ENCODE measurements around the gene CACNB2.

The CACNB2 gene

DNA sequence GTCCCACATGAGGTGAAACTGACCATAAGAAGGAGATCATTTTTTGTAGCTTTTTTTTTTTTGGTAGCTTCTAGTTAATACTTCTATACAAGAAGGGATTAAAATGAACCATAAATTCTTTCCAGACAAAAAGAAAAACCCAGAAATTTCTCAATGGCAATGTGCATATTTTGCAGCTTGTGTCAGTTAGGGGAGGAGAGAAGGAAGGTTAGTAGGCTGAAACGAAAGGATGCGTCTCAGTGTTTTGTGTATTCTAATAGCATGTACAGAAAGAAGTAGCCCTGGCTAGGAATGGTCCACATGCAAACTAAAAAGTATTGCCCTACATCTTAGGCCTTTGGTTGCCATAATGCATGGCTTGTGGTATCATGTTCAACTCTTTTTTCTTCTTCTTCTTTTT, 90.6 kb downstream of the CACNB2 start:
- no peak for DNase-seq (ENCODE audit: low read depth)

DNA sequence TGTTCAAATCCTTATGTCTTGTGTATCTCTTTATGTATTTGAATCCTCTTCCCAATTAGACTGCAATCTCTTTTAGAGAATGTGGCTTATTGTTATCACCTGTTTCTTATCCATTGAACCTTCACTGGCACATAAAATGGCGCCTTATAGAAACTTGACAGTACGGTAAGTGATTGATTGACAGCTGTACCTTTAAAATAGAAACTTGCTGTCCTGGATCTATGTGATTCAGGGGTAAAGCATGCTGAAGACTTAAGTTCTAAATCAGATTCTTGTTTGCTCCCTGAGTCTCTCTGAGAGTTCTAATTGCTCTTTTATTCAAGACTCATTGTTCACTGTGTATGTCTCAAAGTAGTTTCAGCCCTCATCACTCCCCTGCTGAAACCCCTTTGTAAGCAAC, 91.3 kb downstream of the CACNB2 start:
- no peak for DNase-seq (ENCODE audit: low read depth)

DNA sequence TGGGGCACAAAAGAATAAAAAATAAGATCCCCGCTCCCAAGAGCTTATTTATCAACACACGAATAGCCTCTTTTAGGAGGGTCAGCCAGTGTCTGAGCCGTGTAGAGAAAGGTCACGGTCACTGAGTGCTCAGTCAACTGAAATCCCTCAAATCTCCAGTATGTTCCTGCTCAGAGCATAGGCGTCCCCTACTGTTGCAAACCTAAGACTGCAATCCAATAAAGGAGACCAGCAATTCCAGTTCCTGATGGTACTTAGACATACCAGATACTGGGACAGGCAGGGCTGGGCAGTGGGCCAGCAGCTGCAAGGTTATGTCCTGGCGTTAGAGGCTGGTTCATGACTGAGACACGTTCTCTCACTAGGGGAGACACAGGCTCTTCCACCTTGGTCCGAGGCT, 93.6 kb downstream of the CACNB2 start:
- DNase-seq (ENCODE audit: low read depth): no peak

DNA sequence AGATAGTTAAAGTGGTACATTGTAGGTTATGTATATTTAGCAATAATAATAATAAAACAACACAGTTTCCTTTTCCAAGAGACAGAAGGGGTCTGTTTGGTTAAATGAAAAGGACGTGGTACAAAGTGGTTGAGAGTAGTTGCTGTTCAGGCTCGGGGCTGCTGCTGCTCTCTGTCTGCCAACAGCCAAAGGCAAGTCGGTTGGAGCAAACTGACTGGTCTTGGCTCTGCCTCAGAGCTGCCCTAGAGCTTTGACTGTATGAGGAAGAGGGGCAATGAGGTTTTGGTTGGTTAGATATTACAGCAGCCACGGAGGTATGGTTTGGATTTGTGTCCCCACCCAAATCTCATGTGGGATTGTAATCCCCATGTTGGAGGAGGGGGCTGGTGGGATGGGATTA, 95.3 kb downstream of the CACNB2 start:
- DNase-seq (ENCODE audit: low read depth): no peak

DNA sequence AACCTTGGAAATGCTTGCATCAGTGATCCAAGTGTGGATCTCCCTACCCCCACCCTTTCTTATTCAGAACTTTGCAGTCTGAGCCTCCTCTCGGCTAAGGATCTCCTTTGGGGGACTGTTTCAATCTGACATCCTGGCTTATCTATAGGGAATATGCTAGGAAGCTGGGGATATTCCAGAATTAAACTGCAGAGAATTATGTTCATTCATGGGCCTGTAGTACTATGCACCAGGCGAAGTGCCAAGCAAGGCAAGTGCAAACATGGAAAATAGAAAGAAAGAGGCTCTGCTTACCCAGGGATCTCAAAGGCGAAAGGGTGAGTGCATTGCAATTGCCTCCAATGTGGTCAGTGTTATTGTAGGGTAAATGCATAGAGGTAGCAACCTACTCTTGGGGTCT, 96.5 kb downstream of the CACNB2 start:
- DNase-seq (ENCODE audit: low read depth): no peak

DNA sequence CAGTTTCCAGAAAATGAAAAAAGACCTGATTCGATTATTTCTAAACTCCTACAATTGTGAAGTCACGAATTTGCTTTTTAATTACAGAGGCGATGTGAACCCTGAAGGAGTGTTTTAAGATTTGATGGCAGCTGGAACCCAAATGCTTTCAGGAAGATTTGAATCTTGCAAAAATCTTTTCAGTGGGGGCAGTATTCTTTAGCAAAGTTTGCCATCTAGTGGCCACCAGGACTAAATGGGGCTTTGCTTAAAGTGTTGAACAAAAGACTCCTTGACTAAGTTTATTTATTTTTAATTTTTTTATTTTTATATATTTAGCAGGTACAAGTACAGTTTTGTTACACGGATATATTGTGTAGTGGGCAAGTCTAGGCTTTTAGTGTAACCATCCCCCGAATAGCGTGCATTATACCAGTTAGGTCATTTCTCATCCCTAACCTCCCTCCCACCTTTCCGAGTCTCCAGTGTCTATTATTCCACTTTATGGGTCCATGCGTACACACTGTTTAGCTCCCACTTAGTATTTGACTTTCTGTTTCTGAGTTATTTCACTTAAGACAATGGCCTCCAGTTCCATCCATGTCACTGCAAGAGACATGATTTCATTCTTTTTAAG, 98.8 kb downstream of the CACNB2 start:
- DNase-seq (ENCODE audit: low read depth): no peak

DNA sequence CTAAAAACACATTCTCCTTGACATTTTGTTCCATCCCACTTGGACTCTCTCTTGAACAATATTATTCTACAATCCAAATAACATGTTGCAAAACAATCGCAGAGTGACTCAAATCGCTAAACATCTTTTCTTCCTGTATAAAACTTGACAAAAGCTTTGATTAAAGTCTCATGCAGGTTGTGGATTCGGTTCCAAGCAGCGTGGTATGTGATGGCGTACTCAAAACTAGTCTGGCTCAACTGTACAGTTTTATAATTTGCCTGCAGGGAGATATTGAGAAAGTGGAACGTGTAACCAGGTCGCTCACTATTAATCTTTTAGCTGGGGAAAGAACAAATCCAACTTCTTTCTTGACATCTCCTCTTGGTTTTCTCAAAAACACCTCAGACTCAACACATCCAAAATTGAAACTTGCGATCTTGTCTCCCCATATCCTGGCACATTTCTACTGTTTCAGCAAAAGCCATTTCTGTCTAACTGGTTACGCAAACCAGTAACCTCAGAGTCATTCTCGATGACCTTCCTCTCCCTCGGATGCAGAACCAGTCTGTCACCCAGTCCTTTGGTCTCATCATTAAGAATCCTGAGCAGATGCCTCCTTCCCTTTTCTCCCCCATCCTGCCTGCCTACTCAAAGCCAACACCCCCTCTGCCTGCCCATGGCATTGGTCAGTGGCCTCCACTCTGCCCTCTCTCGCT, 100.1 kb downstream of the CACNB2 start:
- no peak for DNase-seq (ENCODE audit: low read depth)

DNA sequence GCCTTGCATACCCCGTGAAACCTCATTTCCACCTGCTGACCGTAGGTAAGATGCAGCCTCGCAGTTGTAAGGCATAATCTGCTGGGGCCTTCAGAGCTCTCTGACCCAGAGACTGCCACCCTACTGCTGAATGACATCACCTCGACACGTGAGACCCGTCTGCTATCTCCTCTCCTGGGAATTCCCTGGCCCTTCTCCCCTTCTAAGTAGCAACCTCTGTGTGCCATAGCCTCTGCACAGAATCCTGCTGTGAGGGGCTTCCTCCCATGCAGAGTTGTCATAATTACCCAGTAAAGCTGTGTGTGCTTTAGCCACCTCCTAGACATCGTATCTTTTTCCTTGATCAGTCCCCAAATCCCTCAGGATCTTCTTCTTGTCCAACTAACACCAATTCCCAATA, 106.7 kb downstream of the CACNB2 start:
- no peak for DNase-seq (ENCODE audit: low read depth)

DNA sequence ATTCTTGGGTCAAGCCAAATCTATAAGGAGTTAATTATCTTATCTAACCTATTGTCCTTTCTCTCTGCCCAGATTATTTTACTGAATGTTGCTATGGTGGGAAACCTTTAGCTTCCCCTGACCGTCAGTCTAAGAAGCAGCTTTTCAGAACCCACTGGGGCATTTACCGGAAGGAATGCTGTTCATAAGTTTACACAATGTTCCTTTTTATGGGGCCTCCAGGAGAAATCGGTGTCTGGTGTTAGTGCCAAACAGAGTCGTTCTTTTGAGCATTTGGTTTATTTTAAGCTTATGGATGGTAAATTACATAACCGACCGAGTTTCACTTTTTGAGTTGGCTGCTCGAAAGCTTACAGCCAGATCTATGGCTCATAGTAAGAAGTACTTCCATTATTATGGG, 111.9 kb downstream of the CACNB2 start:
- no peak for DNase-seq (ENCODE audit: low read depth)

DNA sequence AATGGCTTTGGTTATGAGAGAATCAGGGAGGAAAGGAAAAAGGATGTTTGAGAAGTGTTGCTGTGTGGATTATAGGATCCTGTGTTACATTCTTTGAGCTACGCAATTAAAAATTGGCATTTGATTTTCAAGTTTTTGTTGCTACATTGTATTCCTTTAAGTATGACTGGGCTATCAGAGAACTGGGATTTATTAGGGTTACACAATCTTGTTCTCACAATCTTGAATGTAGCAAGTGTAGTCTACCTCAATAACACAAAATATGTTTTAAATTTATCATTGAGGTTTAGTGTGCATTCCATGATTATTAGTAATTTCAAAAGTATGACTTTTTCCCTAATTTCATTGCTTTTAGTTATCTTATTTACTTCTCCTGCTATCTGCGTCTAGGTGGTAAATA, 113.9 kb downstream of the CACNB2 start:
- DNase-seq (ENCODE audit: low read depth): no peak

DNA sequence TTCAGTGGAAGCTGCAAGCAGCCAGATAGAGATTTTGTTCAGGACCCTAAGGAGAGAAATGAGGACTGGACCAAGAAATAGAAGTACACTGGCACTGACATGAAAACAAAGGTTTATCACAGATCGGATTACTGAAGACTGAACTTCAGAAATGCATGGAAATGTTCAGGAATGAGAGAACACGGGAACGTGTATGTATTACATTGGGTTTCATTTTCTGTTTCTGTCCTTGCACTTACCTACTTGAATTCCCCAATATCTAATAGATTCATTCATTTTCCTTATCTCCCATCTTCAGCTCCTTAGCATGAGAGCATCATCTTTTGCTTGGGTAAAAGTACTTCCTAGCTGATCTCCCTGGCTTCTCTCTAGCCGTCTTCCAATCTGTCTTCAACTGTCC, 114.5 kb downstream of the CACNB2 start:
- DNase-seq (ENCODE audit: low read depth): no peak

DNA sequence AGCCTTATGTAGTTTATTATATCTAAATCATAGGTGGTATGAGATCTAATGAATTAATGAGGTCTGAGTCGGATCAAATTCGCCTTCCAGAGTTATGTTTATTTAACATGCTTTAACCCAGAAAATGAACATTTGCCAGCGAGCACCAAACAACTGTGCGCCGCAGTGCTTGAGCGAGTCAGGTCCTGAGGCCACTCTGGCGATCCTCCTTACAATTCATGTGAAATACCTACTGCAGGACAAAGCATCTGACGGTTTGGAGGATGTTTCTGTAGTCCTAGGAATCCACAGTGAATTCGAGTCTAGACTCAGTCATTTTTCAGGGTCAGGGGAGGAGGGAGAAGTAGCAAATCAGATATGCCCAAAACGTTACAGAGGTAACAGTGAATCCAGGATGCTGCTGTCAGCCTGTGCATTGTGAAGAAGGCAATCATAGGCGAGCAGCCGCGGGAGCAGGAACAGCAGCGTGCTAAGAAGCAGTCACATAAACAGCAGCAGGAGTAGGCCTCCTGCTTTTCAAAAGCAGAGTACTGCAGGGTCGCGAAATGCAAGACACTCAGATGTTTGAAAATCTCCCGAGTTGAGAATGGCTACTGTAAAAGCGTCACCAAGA, 120.2 kb downstream of the CACNB2 start:
- no peak for DNase-seq (ENCODE audit: low read depth)

DNA sequence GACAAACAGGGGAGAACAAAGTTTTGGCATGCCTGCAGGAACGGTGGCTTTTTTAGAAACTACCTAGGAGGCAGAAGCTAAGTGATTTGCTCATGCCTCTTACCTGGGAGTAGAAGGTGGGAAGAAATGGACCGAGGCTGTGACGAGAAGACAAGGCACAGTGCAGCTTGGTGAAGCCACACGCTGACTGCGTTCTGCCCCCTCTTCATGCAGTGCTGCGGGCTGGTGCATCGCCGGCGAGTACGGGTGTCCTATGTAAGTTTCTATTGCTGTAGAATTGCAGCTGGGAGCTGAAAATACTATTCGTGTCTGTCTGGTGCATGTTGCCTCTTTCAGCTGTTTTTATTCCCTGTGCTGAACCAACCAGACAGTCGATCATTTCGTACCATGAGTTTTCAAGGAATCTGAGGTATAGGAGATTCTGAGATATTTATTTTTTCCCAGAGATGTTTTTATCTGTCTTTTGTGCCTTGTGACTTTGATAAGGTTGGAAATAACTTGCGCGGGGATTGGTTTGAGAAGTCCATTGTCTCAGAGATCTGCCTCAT, 120.9 kb downstream of the CACNB2 start:
- no peak for DNase-seq (ENCODE audit: low read depth)

DNA sequence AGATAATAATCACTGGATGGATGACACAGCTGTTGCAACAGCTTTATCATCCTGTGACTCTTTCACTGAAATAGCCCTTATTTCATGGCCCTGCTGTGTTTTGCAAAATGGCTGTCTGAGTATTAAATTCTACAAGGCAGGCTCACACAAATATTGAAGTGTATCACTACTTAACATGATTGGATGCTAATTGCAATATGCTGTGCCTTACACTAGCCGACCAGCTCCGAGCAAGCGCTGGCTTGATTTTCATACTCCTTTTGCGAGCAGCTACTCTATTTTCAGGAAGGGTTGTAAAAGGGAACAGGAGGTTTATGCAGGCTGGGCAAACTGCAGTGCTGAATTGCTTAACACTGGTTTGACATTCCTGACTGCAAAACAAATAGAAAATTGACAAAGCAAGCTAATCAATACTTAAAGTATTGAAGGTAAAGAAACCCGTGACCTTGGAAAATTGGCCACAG, 121.6 kb downstream of the CACNB2 start:
- DNase-seq (ENCODE audit: low read depth): no peak

DNA sequence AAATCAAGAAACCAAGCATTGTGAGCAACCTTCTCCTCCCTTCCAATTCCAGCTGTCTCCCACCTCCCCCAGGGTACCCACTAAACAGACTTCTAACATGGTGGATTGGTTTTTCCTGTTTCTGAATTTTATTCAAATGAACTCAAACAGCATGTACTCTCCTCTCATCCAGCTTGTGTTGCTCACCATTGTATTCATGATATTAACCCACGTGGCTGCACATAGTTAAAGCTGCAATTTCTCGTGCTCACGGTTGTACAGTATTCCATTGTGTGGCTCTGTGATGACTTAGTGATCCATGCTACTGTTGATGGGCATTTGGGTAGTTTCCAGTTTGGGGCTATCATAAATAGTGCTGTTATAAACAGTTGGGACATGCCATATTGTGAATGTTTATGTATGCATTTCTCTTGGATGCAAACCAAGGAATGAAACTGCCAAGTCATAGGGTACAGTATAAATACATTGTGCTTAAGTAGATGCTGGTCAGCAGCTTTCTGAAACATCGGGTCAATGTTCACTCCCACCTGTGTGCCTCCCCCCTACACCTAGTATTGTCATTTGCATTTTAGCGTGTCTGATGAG, 124.3 kb downstream of the CACNB2 start:
- no peak for DNase-seq (ENCODE audit: low read depth)

DNA sequence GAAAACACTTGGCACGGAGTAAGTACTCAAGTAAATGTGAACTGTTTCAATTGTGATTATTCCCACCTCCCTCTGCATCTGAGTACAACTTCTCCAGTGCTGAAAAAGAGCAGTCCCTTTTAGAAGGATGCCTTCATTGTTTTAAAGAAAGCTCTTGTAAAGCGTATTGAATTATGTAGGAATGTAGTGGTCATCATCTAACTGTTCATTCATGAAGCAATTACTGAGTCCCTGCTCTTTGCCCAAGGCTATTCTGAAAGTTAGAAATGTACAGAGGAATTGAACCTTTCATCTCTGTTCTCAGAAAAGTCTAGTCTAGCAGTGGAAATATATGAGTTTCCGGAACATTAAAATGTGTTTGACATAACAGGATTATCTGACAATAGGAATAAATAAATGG, 127.8 kb downstream of the CACNB2 start:
- no peak for DNase-seq (ENCODE audit: low read depth)

DNA sequence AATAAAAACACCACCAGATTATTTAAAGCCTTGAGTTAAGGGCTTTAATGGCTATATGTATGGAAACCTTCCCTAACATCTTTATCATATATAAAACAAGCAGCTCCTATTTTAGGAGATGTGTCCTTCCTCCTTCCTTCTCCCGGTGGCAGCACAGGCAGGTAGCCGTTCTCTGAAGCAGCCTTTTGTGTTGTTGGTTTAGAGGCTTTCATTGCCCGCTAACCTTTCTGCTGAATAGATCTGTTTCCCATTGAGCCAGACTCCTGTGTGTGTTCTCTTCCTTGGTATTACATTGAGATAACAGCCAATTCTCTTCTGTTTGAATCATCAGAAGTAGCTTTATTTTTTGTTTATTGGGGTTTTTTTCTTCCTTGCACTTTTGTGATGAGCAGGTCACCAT, 131.3 kb downstream of the CACNB2 start:
- DNase-seq (ENCODE audit: low read depth): no peak

DNA sequence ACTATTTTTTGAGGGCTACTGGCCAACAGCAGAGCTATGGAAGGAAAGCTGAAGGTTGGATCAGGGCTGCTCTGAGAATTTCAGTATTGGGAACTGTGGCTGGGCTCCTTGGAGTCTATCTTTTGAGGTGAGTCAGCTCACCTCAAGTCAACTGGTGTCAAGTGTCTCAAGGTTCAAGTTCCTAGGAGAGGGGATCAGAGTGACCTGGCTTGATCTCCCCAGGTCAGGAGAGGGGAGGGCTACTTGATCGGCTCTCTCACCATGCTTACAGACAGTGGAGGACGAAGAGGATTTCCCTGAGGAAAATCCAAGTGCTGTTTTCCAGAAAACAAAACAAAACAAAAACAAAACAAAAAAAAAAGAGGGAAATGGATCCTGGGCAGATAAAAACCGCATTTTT, 132.8 kb downstream of the CACNB2 start:
- no peak for DNase-seq (ENCODE audit: low read depth)

DNA sequence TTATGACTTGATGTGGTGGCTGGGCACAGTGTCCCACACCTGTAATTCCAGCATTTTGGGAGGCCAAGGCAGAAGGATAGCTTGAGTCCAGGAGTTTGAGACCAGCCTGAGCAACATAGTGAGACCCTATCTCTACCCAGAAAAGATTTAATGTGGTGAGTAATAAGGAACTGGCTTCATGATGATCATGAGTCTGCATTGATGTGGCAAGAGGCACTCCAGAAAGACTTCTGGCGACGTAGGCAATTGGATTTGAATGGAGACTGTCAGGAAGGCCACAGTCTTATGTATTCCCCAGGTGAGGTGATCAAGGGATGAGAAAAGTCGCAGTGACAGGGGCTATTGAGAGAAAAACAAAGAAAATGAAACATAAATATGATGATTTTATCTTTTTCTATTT, 138.0 kb downstream of the CACNB2 start:
- DNase-seq (ENCODE audit: low read depth): no peak

DNA sequence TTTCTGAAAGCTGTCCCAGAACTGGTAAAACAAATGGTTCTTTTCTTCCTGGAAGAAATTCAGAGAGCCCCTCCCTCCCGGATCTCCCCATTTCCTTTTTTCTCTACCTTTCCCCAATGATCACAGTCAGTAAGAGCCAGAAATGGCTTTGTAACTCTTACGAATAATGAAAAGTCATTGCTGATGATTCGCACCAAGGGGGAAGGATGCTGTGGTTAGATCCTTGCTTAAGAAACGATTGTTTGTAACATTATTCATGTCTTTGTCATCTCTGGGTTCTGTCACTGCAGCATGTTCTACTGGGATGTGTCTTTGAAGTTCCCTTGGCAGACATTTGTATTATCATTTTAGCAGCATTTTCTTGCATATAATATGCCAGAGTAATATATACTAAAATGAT, 138.9 kb downstream of the CACNB2 start:
- no peak for DNase-seq (ENCODE audit: low read depth)

DNA sequence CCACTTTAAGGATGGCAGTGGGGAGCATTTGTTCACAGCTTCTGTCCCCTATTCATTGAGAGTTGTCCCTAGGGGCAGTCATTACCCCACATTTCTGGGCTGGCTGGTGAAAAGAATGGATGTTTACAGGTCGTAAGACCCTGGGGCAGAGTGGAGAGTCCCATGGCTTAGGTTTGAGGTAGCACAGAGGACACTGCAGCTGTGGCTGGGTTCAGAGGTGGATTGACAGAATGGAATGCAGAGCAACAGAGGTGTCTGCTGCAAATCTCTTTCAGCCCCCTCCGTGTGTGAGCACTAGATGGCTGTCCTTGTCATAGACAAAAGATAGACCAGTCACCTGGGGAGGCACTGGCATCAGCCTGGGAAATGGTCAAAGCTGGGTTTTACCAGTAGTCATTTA, 141.9 kb downstream of the CACNB2 start:
- DNase-seq (ENCODE audit: low read depth): no peak

DNA sequence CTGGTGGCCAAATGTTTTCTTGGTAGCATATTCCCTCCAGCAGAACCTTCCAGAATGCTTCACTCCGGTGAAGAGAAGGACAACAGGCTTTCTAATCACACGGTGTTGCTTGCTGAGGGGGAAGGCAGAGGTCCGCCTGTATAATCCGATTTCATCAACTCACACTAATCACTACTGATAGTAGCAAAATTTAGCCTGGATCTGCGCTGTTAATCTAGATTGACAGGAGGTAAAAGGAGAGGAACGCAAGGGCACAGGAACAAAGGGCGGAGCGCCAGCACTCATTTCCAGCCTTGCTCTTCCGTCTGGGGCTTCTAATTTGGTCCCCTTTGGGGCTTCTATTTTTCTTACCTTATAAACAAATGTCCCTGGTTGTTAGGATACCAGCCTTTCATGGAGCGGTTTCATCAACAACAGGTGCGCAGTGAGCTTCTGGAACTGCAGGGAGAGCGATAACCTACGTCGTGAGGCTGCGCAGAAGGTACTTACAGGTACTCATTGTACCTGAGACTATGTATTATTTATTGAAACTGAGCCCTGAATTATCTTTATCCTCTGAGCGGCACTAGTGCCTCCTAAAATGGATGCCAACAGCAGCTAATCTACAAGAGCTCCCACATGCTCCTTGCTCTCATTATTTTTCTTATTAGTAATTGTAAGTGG, 150.6 kb downstream of the CACNB2 start:
- DNase-seq (ENCODE audit: low read depth): no peak

Measured in activated gamma-delta T cell treated with anti-CD3 and anti-CD28 coated beads, Interleukin-2, amount 50 U/mL, for 16 hours (primary cell).